WTC11 (cell line): Measurements from ENCODE around the gene LAMA2. TPM values are rescaled to one million over a fixed set of nuclear protein-coding genes. Genes with fewer than 3 reads are reported as not detected.

Experiments
- ATAC-seq: fragments of 200-7000 bp; cut with Tn5 transposase; 2 replicates; pipeline ENCODE4 v1.10.0; 2021; ENCODE audit warnings: mild to moderate bottlenecking, moderate library complexity
- CTCF ChIA-PET: fragments of 300-600 bp; sonication (Branson Sonifier 250); formaldehyde crosslinking; loops from one replicate; lab custom pipeline; 2021; ENCODE audit warnings: antibody characterized with exemption; lab: Charles Lee
- POLR2A ChIA-PET: fragments of 350-600 bp; sonication (Branson Sonifier 250); formaldehyde crosslinking; loops from one replicate; lab custom pipeline; 2021; ENCODE audit warnings: antibody characterized with exemption; lab: Charles Lee
- DNase-seq: peaks from one replicate; pipeline ENCODE4 v3.0.0; 2021; ENCODE audit warnings: low spot score
- H3K27ac Mint-ChIP-seq: 2 replicates; pipeline ENCODE4 v1.8.0; 2021; ENCODE audit warnings: mixed read lengths
- H3K27me3 Mint-ChIP-seq: 2 replicates; pipeline ENCODE4 v1.8.0; 2021; ENCODE audit warnings: low read depth, mild to moderate bottlenecking, moderate library complexity, mixed read lengths
- H3K36me3 Mint-ChIP-seq: 2 replicates; pipeline ENCODE4 v1.8.0; 2021; ENCODE audit warnings: mixed read lengths
- H3K4me1 Mint-ChIP-seq: 2 replicates; pipeline ENCODE4 v1.8.0; 2022; ENCODE audit warnings: mixed read lengths
- H3K4me3 Mint-ChIP-seq: 2 replicates; pipeline ENCODE4 v1.8.0; 2021; ENCODE audit warnings: mild to moderate bottlenecking, moderate library complexity, mixed read lengths
- H3K9me3 Mint-ChIP-seq: 2 replicates; pipeline ENCODE4 v1.8.0; 2021; ENCODE audit warnings: mixed read lengths
- ATF3 ChIP-seq: sonication (generic); formaldehyde crosslinking; conservative IDR thresholded peaks from 2 replicates; pipeline ENCODE4 v1.8.1; 2022; ENCODE audit warnings: mild to moderate bottlenecking, missing genetic modification reagents
- CBFB ChIP-seq: sonication (generic); formaldehyde crosslinking; IDR thresholded peaks from 2 replicates; pipeline ENCODE4 v1.8.1; 2022; ENCODE audit warnings: mild to moderate bottlenecking, low read depth, missing genetic modification reagents
- E2F5 ChIP-seq: sonication (generic); formaldehyde crosslinking; IDR thresholded peaks from 2 replicates; pipeline ENCODE4 v1.8.1; 2022; ENCODE audit warnings: mild to moderate bottlenecking, moderate library complexity, missing genetic modification reagents
- FOXP1 ChIP-seq: sonication (generic); formaldehyde crosslinking; IDR thresholded peaks from 2 replicates; pipeline ENCODE4 v1.8.0; 2022; ENCODE audit warnings: missing genetic modification reagents, mild to moderate bottlenecking, moderate library complexity, borderline replicate concordance
- GRHL2 ChIP-seq: fragments of 250-450 bp; sonication (Bioruptor Pico); IDR thresholded peaks from 2 replicates; pipeline ENCODE4 v1.8.0; 2022; ENCODE audit warnings: mild to moderate bottlenecking, moderate library complexity; ENCODE audit not compliant: insufficient replicate concordance, severe bottlenecking
- STAT6 ChIP-seq: sonication (generic); formaldehyde crosslinking; conservative IDR thresholded peaks from 2 replicates; pipeline ENCODE4 v1.8.1; 2023; ENCODE audit warnings: mild to moderate bottlenecking, low read depth, missing genetic modification reagents, moderate library complexity
- TCF7 ChIP-seq: sonication (generic); formaldehyde crosslinking; IDR thresholded peaks from 2 replicates; pipeline ENCODE4 v1.8.0; 2022; ENCODE audit warnings: mild to moderate bottlenecking, low read depth, missing genetic modification reagents, moderate library complexity
- TP53 ChIP-seq: sonication (generic); formaldehyde crosslinking; IDR thresholded peaks from 2 replicates; pipeline ENCODE4 v1.8.1; 2023; ENCODE audit warnings: mild to moderate bottlenecking, missing genetic modification reagents
- USF2 ChIP-seq: sonication (generic); formaldehyde crosslinking; IDR thresholded peaks from 2 replicates; pipeline ENCODE4 v1.8.1; 2023; ENCODE audit warnings: mild to moderate bottlenecking, missing genetic modification reagents, moderate library complexity
- ZBTB43 ChIP-seq: sonication (generic); formaldehyde crosslinking; IDR thresholded peaks from 2 replicates; pipeline ENCODE4 v1.8.1; 2023; ENCODE audit warnings: mild to moderate bottlenecking, missing genetic modification reagents
- ZMAT4 ChIP-seq: fragments of 250-450 bp; sonication (Bioruptor Pico); IDR thresholded peaks from 2 replicates; pipeline ENCODE4 v1.9.0; 2021; ENCODE audit warnings: mild to moderate bottlenecking
- ZNF138 ChIP-seq: sonication (generic); formaldehyde crosslinking; conservative IDR thresholded peaks from 2 replicates; pipeline ENCODE4 v1.8.1; 2022; ENCODE audit warnings: mild to moderate bottlenecking, moderate library complexity, missing genetic modification reagents
- ZNF219 ChIP-seq: sonication (generic); formaldehyde crosslinking; IDR thresholded peaks from 2 replicates; pipeline ENCODE4 v1.8.0; 2023; ENCODE audit warnings: missing genetic modification reagents, mild to moderate bottlenecking, borderline replicate concordance
- ZNF263 ChIP-seq: sonication (generic); formaldehyde crosslinking; IDR thresholded peaks from 2 replicates; pipeline ENCODE4 v1.8.1; 2022; ENCODE audit warnings: low read depth, mild to moderate bottlenecking, moderate library complexity, missing genetic modification reagents
- ZNF416 ChIP-seq: fragments of 250-450 bp; sonication (Bioruptor Pico); IDR thresholded peaks from 2 replicates; pipeline ENCODE4 v1.9.0; 2021; ENCODE audit warnings: mild to moderate bottlenecking, inconsistent platforms
- ZNF425 ChIP-seq: fragments of 250-450 bp; sonication (Bioruptor Pico); conservative IDR thresholded peaks from 2 replicates; pipeline ENCODE4 v1.9.0; 2021; ENCODE audit warnings: mild to moderate bottlenecking
- ZNF512 ChIP-seq: sonication (generic); formaldehyde crosslinking; IDR thresholded peaks from 2 replicates; pipeline ENCODE4 v1.8.1; 2022; ENCODE audit warnings: missing genetic modification reagents, borderline replicate concordance
- total RNA-seq: library from RNA; stranded (reverse); gene quantifications from 3 replicates; pipeline ENCODE4 v1.2.3, GENCODE V29; 2021

The LAMA2 gene
- total RNA-seq, 1 experiment from 2014 or later = 6.6 TPM

GRCh38 chr6:129252377-129253071 is 369.6 kb downstream of the LAMA2 start (continued):
- TF ChIP-seq ZNF512 (CRISPR knock-in tag) = no peak
- TF ChIP-seq GRHL2 = no peak

- DNase-seq (no peak), ATAC-seq (no peak)
- Mint-ChIP-seq H3K27me3 (no peaks in the 10 kb centered on the region), H3K4me3 (no peak overlapping the region), H3K4me1 (peaks cover 4% of the 10 kb centered on the region), H3K9me3 (no peaks in the 10 kb centered on the region), H3K27ac (no peak overlapping the region), H3K36me3 (no peaks in the 10 kb centered on the region)
- POLR2A ChIA-PET = no interaction called here
- CTCF ChIA-PET = interaction anchor here (1.4 to 1.5 kb wide), 3 partner anchors 119 to 522 kb away, joined by 4 read pairs; no protein-coding TSS in a partner anchor
- TF ChIP-seq USF2 = no peak
Observed at GRCh38 chr6:129253242-129253641, 370.3 kb downstream of the LAMA2 start.

- Mint-ChIP-seq H3K4me3 (no peak overlapping the region), H3K27ac (no peak overlapping the region), H3K36me3 (no peaks in the 10 kb centered on the region), H3K4me1 (peaks cover 4% of the 10 kb centered on the region), H3K27me3 (no peaks in the 10 kb centered on the region), H3K9me3 (no peaks in the 10 kb centered on the region)
- ATAC-seq (no peak), DNase-seq (no peak)
- TF ChIP-seq CBFB (CRISPR knock-in tag) = no peak
- no peak for TF ChIP-seq ZBTB43 (CRISPR knock-in tag)
- no peak for TF ChIP-seq STAT6 (CRISPR knock-in tag)
- no peak for TF ChIP-seq E2F5 (CRISPR knock-in tag)
- no peak for TF ChIP-seq ZNF425
- no peak for TF ChIP-seq ZNF263 (CRISPR knock-in tag)
- TF ChIP-seq ATF3 (CRISPR knock-in tag) = no peak
- TF ChIP-seq ZMAT4 (CRISPR knock-in tag) = no peak
- no peak for TF ChIP-seq ZNF219 (CRISPR knock-in tag)
- TF ChIP-seq ZNF416 = no peak
- TF ChIP-seq TP53 = no peak
- TF ChIP-seq ZNF138 = no peak
- TF ChIP-seq USF2 = no peak
- TF ChIP-seq TCF7 (CRISPR knock-in tag) = no peak
- TF ChIP-seq FOXP1 (CRISPR knock-in tag) = no peak
- POLR2A ChIA-PET = interaction anchor here (0.5 kb wide), 1 partner anchor 1015 kb away, joined by 11 read pairs; no protein-coding TSS in a partner anchor
- CTCF ChIA-PET = interaction anchor here (0.8 to 1.5 kb wide), 2 partner anchors 117 to 523 kb away, joined by 4 read pairs; no protein-coding TSS in a partner anchor
Observed at GRCh38 chr6:129253727-129254126, 370.8 kb downstream of the LAMA2 start.
